T-helper 1 cell treated with Interleukin-12 subunit alpha and Interleukin-12 subunit beta and Interleukin-4 antibody, amounts not matched to agents 30 ng/mL and 1 ng/mL, for 36 hours (primary cell): Measurements from ENCODE around the gene PPIL4. TPM values are rescaled to one million over a fixed set of nuclear protein-coding genes. Genes with fewer than 3 reads are reported as not detected.

Source experiments
- intact Hi-C: fragments of 100-400 bp; cut with micrococcal nuclease; formaldehyde crosslinking; loops from one replicate; pipeline ENCODE4 v1.15.1; 2024
- total RNA-seq: library from RNA; stranded (reverse); gene quantifications from 2 replicates; pipeline ENCODE4 v1.2.3, GENCODE V29; 2022

The PPIL4 gene, protein sequence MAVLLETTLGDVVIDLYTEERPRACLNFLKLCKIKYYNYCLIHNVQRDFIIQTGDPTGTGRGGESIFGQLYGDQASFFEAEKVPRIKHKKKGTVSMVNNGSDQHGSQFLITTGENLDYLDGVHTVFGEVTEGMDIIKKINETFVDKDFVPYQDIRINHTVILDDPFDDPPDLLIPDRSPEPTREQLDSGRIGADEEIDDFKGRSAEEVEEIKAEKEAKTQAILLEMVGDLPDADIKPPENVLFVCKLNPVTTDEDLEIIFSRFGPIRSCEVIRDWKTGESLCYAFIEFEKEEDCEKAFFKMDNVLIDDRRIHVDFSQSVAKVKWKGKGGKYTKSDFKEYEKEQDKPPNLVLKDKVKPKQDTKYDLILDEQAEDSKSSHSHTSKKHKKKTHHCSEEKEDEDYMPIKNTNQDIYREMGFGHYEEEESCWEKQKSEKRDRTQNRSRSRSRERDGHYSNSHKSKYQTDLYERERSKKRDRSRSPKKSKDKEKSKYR
- total RNA-seq, result 19.8 and 21.2 TPM in 2 replicates

DNA sequence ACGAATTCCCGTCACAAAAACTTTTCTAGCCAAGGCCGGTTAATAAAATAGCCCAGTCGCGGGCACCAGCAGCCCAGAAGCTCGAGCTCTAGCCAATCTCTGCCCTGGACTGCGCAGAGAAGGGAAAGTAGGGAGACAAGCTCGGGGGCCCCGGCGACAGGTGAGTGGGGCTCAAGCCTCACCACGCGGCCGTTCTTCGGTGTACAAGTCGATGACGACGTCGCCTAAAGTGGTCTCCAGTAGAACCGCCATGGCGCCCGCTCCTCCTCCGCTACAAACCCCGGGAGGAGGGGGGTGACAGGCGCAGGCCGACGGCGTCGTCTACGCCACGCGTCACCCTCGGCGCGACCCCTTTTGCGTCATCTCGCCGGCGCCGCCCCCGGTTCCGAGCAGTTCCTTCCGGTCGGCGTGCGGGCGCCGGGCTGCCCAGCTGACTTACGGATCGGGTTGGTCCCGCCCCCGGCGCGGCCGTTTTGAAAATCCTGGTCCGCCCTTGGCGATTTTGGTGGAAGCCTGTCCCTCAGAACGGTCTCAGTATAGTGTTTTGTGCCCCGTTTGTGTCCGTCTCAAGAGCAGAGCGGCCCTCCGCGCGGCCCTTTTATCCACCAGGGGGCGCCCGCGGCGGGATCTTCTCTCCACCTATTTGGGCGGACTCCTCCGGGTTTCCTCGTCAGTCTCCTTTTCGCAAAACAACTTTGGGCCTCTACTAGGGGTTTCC is at the start of gene PPIL4:
TSS of gene PPIL4 (minus strand) at position 290 of the 718 bp plus-strand sequence. CDS start at position 252, 38 bp downstream.
- intact Hi-C loops, result loop anchor here (1.0 to 10.0 kb wide), 16 partner anchors 19 to 1906 kb away; partner anchors contain the start of genes KATNA1, LATS1, LRP11 and MTHFD1L

DNA sequence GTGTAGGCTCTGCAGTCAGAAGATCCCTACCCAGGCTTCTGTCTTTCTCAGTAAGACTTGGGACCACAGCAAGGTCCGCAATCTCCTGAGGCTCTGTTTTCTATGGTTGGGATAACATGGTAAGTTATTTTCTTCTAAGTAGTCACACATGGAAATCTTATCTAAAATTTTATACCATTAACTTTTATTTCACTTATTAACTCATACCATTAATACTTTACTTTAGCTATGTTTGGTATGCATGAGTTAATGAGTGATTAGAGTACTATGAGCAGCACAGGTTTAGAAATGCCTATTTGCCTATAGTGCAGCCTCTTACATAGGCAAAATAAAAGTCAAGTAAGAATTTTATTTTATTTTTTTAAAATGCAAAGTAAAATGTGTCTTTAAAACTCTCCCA is 47.6 kb upstream of the PPIL4 start:
- intact Hi-C loops, result no loop called here

DNA sequence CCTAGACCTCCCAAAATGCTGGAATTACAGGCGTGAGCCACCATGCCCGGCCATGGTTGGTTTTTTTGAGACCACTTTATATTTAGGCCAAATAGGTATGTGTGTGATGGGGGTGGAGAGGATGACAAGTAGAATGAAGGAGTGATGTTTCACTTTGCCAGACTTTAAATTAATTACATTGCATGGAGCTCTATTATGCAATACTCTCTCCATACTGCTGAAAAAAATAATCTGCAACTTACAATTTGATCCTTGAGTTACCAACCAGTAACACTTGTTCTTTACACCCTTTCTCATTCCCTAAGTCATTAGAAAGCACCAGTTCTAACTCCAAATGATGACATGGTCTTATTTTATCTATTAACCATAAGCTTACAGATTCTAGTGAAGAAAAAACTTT is 47.1 kb upstream of the PPIL4 start:
- intact Hi-C loops, result no loop called here

GRCh38 chr6:149586149-149586548 is 40.3 kb upstream of the PPIL4 start:
- intact Hi-C loops, result no loop called here

DNA sequence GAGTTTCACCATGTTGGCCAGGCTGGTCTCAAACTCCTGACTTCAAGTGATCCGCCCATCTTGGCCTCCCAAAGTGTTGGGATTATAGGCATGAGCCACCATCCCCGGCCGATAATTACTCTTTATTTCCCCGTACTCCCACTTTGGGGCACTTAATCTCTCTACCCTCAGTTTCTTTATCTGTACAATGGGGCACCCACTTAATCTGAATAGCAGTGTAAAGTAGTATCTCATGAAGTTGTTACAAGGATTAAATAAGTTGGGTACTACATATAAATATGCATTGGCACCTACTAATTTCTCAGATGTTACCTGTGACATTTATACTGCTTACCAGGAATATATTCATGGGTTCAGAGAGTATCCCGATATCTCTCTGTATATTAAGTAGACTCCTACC is 35.5 kb upstream of the PPIL4 start:
- intact Hi-C loops, result no loop called here

DNA sequence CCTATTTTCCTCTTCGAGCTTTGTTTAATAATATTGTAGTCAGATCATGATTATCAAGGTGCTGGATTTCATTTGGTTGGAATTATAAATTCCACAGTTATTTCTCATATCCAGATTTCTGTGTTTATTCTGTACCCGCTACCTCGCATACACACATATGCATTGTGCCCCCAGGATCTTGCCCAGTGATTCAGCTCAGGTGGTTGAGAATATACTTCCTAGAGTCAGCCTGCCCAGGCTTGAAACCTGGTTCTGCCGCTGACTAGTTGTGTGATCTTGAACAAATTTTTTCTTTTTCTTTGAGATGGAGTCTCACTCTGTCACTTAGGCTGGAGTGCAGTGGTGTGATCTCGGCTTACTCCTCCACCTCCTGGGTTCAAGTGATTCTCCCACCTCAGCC is 35.0 kb upstream of the PPIL4 start:
- intact Hi-C loops, result no loop called here

- intact Hi-C loops, result loop anchor here (2.0 to 5.0 kb wide), 4 partner anchors 437 to 1824 kb away; partner anchors contain the start of genes ULBP3 and ZBTB2
These were observed 22.2 kb upstream of the PPIL4 start for GRCh38 chr6:149567945-149568585.

DNA sequence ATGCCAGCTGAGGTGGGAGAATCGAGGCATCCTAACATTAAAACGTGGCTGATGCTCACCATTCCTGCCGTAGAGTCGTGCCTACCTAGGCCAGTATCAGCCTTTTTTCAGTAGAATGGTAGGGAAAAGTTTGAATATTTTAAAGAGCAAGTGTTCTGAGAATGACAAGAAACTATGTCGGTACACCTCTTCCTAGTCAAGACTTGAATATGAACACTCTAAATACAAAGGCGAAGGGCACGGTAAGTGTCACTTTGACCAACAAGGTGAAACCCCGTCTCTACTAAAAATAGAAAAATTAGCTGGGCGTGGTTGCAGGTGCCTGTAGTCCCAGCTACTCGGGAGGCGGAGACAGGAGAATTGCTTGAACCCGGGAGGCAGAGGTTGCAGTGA is 21.3 kb upstream of the PPIL4 start:
- intact Hi-C loops, result loop anchor here (2.0 to 5.0 kb wide), 4 partner anchors 438 to 1825 kb away; partner anchors contain the start of genes ULBP3 and ZBTB2

GRCh38 chr6:149566410-149567193 is 20.8 kb upstream of the PPIL4 start:
- intact Hi-C loops, result loop anchor here (1.0 to 5.0 kb wide), 12 partner anchors 71 to 1826 kb away; partner anchors contain the start of genes KATNA1, LATS1, NUP43 and RAET1G

DNA sequence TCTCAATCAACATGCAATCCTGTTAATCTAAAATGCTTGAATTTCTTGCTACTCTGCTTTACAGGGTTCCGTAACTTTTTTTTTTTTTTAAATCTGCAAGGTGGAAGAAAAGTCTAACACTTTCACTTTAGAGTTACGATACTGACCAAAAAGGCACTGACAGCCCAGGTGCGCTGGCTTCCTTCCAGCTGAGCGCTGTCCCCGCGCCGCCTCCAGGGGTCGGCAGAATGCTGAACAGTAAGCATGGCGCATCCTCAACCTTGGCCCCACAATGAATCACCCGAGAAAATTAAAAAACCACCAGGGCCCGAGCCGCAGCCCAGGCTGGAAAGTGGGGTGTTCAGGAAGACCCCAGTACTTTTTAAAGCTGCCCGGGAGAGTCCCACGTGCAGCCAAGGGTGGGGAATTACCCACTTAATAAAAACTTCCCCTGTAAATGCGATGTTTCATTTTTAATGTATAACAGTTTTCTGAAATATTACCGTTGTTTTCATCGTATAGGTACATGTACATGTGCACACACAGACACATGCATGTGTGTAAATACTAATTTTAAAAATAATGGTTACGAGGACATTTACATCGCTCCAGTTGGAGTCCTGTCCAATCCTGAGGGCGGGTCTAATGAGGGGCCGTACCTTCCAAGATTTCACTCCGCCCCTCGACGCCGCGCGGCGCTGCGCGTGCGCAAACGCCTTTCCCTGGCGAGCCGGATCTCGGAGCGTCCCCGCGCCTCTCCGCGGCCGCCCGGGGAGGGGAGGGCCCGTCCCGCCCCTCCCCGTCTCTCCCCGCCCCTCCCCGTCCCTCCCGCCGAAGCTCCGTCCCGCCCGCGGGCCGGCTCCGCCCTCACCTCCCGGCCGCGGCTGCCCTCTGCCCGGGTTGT is 19.9 kb upstream of the PPIL4 start, which contains the start of gene GINM1:
TSS of gene GINM1 (plus strand) at position 849 of the 883 bp plus-strand sequence. CDS start 40 bp downstream, outside the sequence.
- intact Hi-C loops, result loop anchor here (1.0 to 5.0 kb wide), 13 partner anchors 19 to 1827 kb away; partner anchors contain the start of genes KATNA1, LATS1, NUP43 and PPIL4

DNA sequence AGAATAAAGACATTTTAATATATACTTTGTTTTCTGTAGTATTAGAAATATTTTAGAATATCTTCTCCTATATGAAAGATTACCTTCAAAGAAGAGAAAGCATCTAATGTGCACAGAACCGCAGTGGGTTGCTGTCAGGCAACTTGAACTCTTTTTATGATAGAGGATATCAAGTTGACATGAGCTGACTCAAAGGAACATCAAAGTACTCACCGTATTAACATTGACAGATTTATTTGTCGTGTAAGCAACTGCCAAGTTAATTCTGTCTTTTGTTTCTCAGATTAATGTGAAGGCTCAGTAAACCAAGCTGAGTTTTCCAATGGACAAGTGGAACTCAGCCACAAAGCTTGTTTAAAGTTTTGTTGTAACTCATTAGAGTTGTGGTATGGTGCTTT is 18.1 kb upstream of the PPIL4 start:
- intact Hi-C loops, result no loop called here

- intact Hi-C loops, result no loop called here
These were observed 17.5 kb upstream of the PPIL4 start for GRCh38 chr6:149563203-149563927.

GRCh38 chr6:149560736-149561135 is 14.9 kb upstream of the PPIL4 start:
- intact Hi-C loops, result no loop called here

- intact Hi-C loops, result no loop called here
These were observed 13.5 kb upstream of the PPIL4 start for GRCh38 chr6:149559389-149559788.

GRCh38 chr6:149558029-149558428 is 12.2 kb upstream of the PPIL4 start:
- intact Hi-C loops, result no loop called here

- intact Hi-C loops, result no loop called here
These were observed 6.1 kb upstream of the PPIL4 start for GRCh38 chr6:149551920-149552319.

GRCh38 chr6:149545258-149545753 is 537 bp downstream of the PPIL4 start:
- intact Hi-C loops, result loop anchor here (1.0 to 10.0 kb wide), 10 partner anchors 28 to 1907 kb away; partner anchors contain the start of genes LRP11, MTHFD1L, RMND1 and ULBP2

DNA sequence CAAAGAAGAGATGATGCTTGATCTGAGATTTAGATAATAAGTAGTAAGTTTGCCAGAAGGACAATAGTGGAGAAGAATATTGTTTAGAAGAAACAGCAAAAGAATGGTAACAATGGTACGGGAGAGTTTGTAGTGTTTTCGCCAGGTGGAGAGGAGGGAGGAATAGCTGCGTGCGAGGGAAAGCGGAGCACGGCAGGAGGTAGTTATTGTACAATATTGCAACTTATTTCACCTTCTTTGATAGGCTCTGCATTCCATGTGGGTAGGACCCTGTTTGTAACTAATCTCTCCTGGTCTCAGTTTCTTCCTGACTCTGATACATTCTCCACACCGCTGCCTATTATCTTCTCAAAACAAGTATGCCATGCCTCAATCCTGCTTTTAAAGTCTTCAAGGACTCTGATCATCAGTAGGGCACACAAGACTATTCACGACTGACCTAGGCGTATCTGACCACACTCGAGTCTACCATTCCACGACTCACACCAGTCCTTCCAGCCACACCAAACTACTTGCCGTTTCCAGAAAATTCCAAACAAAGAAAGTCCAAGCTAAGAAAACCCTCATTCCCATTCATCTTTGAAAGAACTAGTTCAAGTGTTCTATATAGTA is 1.1 kb downstream of the PPIL4 start:
- intact Hi-C loops, result loop anchor here (1.0 to 10.0 kb wide), 10 partner anchors 27 to 1908 kb away; partner anchors contain the start of genes LRP11, MTHFD1L, RMND1 and ULBP2
